ENCODE results near the gene SPAG7. TPM values are rescaled to one million over a fixed set of nuclear protein-coding genes. Genes with fewer than 3 reads are reported as not detected.
A peak's percentile ranks its signal among the peaks of the same experiment; 100 is the strongest.

Gene SPAG7
- total RNA-seq, 1 donor from 2014 or later = 60.5 TPM

- peaks cover 17% of the 10 kb centered on the region for H3K36me3 Mint-ChIP-seq
- H3K4me3 Mint-ChIP-seq = peak overlapping the region; percentile 85
- H3K9me3 Mint-ChIP-seq = no peaks in the 10 kb centered on the region
- TF ChIP-seq, protein P1, sequence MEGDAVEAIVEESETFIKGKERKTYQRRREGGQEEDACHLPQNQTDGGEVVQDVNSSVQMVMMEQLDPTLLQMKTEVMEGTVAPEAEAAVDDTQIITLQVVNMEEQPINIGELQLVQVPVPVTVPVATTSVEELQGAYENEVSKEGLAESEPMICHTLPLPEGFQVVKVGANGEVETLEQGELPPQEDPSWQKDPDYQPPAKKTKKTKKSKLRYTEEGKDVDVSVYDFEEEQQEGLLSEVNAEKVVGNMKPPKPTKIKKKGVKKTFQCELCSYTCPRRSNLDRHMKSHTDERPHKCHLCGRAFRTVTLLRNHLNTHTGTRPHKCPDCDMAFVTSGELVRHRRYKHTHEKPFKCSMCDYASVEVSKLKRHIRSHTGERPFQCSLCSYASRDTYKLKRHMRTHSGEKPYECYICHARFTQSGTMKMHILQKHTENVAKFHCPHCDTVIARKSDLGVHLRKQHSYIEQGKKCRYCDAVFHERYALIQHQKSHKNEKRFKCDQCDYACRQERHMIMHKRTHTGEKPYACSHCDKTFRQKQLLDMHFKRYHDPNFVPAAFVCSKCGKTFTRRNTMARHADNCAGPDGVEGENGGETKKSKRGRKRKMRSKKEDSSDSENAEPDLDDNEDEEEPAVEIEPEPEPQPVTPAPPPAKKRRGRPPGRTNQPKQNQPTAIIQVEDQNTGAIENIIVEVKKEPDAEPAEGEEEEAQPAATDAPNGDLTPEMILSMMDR (conservative IDR thresholded peaks at IDR 0.05) = no peak
- DNase-seq (ENCODE audit: extremely low spot score, unreplicated experiment) = no peak
- H3K27ac Mint-ChIP-seq = peak overlapping the region; percentile 97
- H3K4me1 Mint-ChIP-seq (ENCODE audit: unreplicated experiment) = peaks cover 43% of the 10 kb centered on the region
- no peaks in the 10 kb centered on the region for H3K27me3 Mint-ChIP-seq
Observed at GRCh38 chr17:4944554-4945175, 23.0 kb downstream of the SPAG7 start.

DNA sequence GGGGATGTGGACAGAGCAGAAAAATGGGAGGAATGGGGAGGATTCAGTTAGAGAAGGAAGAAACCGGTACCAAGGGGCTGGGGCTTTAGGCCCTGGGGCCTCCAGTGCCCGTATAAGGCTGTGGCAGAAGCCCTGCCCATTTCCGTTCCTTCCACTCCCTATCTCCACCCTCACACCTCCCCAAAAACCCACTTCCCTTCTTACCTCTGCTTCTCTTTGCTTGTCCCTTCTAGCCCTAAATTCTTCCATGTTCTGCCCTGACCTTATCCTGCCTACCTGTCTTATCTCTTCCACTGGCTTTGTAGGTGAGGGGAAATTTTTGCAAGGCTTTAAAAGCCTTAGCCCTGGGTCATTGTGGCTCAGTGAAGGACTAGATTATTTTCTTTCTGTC, 23.5 kb downstream of the SPAG7 start:
- no peak for DNase-seq (ENCODE audit: extremely low spot score, unreplicated experiment)
- peaks cover 44% of the 10 kb centered on the region for H3K4me1 Mint-ChIP-seq (ENCODE audit: unreplicated experiment)
- no peaks in the 10 kb centered on the region for H3K9me3 Mint-ChIP-seq
- TF ChIP-seq, protein P1 (conservative IDR thresholded peaks at IDR 0.05) = no peak
- no peaks in the 10 kb centered on the region for H3K27me3 Mint-ChIP-seq
- peak overlapping the region; percentile 71 for H3K4me3 Mint-ChIP-seq
- peak overlapping the region; percentile 97 for H3K27ac Mint-ChIP-seq
- H3K36me3 Mint-ChIP-seq = peaks cover 17% of the 10 kb centered on the region

- Mint-ChIP-seq H3K4me1 (ENCODE audit: unreplicated experiment) (peaks cover 47% of the 10 kb centered on the region), H3K9me3 (no peaks in the 10 kb centered on the region), H3K36me3 (peaks cover 17% of the 10 kb centered on the region), H3K4me3 (peak overlapping the region; percentile 98), H3K27ac (peak overlapping the region; percentile 67), H3K27me3 (no peaks in the 10 kb centered on the region)
- TF ChIP-seq, protein P1 (conservative IDR thresholded peaks at IDR 0.05) = no peak
- DNase-seq (ENCODE audit: extremely low spot score, unreplicated experiment) = no peak
Observed at GRCh38 chr17:4942760-4943508, 24.7 kb downstream of the SPAG7 start.

DNA sequence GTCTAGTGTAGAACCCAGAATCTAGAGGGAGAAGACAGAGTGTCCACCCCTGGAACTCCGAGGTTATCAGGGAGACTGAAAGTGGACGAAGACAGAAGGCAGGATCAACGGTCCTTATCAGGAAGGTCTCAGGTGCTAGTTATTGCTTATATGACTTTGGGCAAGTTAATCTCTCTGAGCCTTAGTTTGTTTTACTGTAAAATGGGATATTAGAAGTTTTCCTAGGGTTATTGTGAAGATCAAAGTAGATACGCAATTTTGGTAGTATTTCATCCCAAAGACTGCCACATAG, 26.4 kb downstream of the SPAG7 start:
- Mint-ChIP-seq H3K27ac (peak overlapping the region; percentile 99), H3K9me3 (no peaks in the 10 kb centered on the region), H3K4me3 (peak overlapping the region; percentile 98), H3K36me3 (peaks cover 13% of the 10 kb centered on the region), H3K27me3 (no peaks in the 10 kb centered on the region), H3K4me1 (ENCODE audit: unreplicated experiment) (peaks cover 39% of the 10 kb centered on the region)
- TF ChIP-seq, protein P1 (conservative IDR thresholded peaks at IDR 0.05) = no peak
- no peak for DNase-seq (ENCODE audit: extremely low spot score, unreplicated experiment)

GRCh38 chr17:4940555-4941318, 26.9 kb downstream of the SPAG7 start:
- H3K4me1 Mint-ChIP-seq (ENCODE audit: unreplicated experiment) = peaks cover 37% of the 10 kb centered on the region
- peak overlapping the region; percentile 98 for H3K4me3 Mint-ChIP-seq
- TF ChIP-seq, protein P1 (conservative IDR thresholded peaks at IDR 0.05) = no peak
- H3K9me3 Mint-ChIP-seq = no peaks in the 10 kb centered on the region
- no peak for DNase-seq (ENCODE audit: extremely low spot score, unreplicated experiment)
- H3K27ac Mint-ChIP-seq = peak overlapping the region; percentile 99
- no peaks in the 10 kb centered on the region for H3K27me3 Mint-ChIP-seq
- H3K36me3 Mint-ChIP-seq = peaks cover 15% of the 10 kb centered on the region
